Calu3 (cell line): ENCODE results near the gene ALX4. TPM values are rescaled to one million over a fixed set of nuclear protein-coding genes. Genes with fewer than 3 reads are reported as not detected.

Experiments
- BruUV-seq: library from RNA; stranded (reverse); fragments of 400-500 nt; replicated peaks from 2 replicates; lab custom pipeline; 2021; lab: Mats Ljungman, UMichigan
- CTCF ChIA-PET: fragments of 300-600 bp; sonication (Branson Sonifier 250); formaldehyde crosslinking; loops from one replicate; lab custom pipeline; 2022; ENCODE audit warnings: antibody characterized with exemption; lab: Charles Lee
- DNase-seq: peaks from one replicate; pipeline ENCODE4 v3.0.0; 2022
- H3K27ac Mint-ChIP-seq: one replicate; pipeline ENCODE4 v1.8.0; 2022; ENCODE audit warnings: mixed read lengths; ENCODE audit not compliant: unreplicated experiment
- H3K27me3 Mint-ChIP-seq: one replicate; pipeline ENCODE4 v1.8.0; 2022; ENCODE audit warnings: mixed read lengths; ENCODE audit not compliant: unreplicated experiment
- H3K36me3 Mint-ChIP-seq: one replicate; pipeline ENCODE4 v1.8.0; 2022; ENCODE audit warnings: mild to moderate bottlenecking, moderate library complexity, mixed read lengths; ENCODE audit not compliant: insufficient read depth, unreplicated experiment
- H3K4me1 Mint-ChIP-seq: one replicate; pipeline ENCODE4 v1.8.0; 2022; ENCODE audit warnings: mild to moderate bottlenecking, low read depth, mixed read lengths; ENCODE audit not compliant: unreplicated experiment
- H3K4me3 Mint-ChIP-seq: one replicate; pipeline ENCODE4 v1.8.0; 2022; ENCODE audit warnings: mild to moderate bottlenecking, low read depth, moderate library complexity, mixed read lengths; ENCODE audit not compliant: unreplicated experiment
- H3K9me3 Mint-ChIP-seq: one replicate; pipeline ENCODE4 v1.8.0; 2022; ENCODE audit warnings: low read depth, mixed read lengths; ENCODE audit not compliant: unreplicated experiment
- intact Hi-C: fragments of 100-400 bp; cut with micrococcal nuclease; formaldehyde crosslinking; loops from one replicate; pipeline ENCODE4 v1.10.0; 2022; ENCODE audit not compliant: unreplicated experiment
- total RNA-seq: library from RNA; stranded (reverse); gene quantifications from 2 replicates; pipeline ENCODE4 v1.2.3, GENCODE V29; 2022
- TF ChIP-seq, protein P1 (sequence below): fragments of 200-600 bp; IDR thresholded peaks from one replicate; pipeline ENCODE4 v1.8.0; 2022; ENCODE audit warnings: antibody characterized with exemption; ENCODE audit not compliant: unreplicated experiment

The ALX4 gene
- total RNA-seq, 1 experiment from 2014 or later: not detected

DNA sequence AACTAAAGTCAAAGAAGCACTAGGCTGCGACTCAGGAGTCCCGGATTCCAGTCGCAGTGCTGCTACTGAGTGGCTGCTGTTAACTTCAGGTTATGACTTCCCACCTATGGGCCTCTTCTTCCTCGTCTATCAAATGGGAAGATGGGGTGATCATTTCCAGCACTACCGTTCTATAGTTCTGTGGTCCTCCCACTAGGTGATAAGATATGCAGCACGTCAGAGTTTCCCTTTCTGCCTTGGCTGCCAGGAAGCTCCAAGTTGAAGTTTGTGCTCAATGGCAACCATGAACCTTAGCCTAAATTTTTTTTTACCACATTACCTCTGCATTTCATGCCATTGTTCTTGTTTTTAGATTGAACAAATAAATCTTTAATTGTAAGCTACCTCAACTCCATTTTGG, 38.7 kb downstream of the ALX4 start:
- CTCF ChIA-PET: no interaction called here
- BruUV-seq: no TSS peak
- intact Hi-C loops: no loop called here
- Mint-ChIP-seq H3K27ac (no peak overlapping the region), H3K4me1 (no peaks in the 10 kb centered on the region), H3K9me3 (no peaks in the 10 kb centered on the region), H3K36me3 (no peaks in the 10 kb centered on the region), H3K27me3 (peaks cover 35% of the 10 kb centered on the region), H3K4me3 (no peak overlapping the region)
- no peak for DNase-seq
- TF ChIP-seq, protein P1, sequence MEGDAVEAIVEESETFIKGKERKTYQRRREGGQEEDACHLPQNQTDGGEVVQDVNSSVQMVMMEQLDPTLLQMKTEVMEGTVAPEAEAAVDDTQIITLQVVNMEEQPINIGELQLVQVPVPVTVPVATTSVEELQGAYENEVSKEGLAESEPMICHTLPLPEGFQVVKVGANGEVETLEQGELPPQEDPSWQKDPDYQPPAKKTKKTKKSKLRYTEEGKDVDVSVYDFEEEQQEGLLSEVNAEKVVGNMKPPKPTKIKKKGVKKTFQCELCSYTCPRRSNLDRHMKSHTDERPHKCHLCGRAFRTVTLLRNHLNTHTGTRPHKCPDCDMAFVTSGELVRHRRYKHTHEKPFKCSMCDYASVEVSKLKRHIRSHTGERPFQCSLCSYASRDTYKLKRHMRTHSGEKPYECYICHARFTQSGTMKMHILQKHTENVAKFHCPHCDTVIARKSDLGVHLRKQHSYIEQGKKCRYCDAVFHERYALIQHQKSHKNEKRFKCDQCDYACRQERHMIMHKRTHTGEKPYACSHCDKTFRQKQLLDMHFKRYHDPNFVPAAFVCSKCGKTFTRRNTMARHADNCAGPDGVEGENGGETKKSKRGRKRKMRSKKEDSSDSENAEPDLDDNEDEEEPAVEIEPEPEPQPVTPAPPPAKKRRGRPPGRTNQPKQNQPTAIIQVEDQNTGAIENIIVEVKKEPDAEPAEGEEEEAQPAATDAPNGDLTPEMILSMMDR: no peak

- Mint-ChIP-seq H3K4me1 (no peaks in the 10 kb centered on the region), H3K27ac (no peak overlapping the region), H3K9me3 (no peaks in the 10 kb centered on the region), H3K27me3 (peaks cover 41% of the 10 kb centered on the region), H3K4me3 (no peak overlapping the region), H3K36me3 (no peaks in the 10 kb centered on the region)
- CTCF ChIA-PET: no interaction called here
- intact Hi-C loops: no loop called here
- no TSS peak for BruUV-seq
- TF ChIP-seq, protein P1: no peak
- DNase-seq: no peak
Measured at GRCh38 chr11:44270403-44271273, 39.3 kb downstream of the ALX4 start.

DNA sequence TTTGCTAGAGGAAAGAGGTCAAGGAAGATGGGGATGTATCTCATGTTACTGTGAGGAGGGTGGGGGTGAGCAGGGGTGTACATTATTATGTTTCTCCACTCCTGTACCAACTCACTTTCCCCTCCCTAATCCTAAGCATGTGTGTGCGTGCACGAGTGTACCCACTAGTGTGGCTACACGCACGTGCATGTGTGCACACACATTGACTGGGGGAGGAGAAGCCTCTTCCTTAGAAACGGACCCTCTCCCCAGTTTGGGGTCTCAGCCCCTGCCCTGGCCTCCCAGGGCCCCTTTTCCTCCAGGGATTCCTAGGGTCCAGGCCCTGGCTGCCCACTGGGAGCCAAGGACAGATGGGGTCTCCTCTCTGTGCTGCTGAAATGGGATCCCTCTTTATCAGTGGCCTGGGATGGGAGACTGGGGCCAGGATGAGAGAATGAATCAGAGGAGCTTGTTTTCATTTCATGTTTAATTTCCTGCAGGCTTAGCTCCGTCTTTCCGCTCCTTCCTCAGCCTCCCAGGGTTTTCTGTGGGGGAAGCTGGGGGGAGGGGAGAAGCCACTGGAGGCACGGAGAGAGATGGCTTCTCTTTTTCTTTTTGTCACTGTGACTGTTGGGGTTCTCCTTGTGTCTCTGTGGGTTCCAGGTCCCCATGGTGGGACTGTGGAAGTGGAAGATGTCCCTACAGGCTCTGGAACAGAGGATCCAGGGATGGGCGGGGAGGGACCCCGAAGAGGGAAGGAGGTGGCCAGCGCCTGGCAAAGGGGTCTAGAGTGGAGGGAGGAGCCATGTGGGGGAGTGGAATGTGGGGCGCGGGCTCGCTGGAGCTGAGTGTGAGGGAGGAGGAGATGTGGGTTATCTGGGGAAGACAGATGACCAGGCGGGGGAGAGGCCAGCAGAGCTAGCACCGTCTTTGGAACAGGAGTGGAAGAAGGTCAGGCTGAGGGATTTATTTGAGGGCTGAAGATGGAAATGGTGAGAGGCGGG, 40.3 kb downstream of the ALX4 start:
- CTCF ChIA-PET: interaction anchor here (0.7 kb wide), 1 partner anchor 107 kb away, joined by 3 read pairs; no protein-coding TSS in a partner anchor
- no peak overlapping the region for H3K27ac Mint-ChIP-seq
- DNase-seq: no peak
- H3K9me3 Mint-ChIP-seq: no peaks in the 10 kb centered on the region
- peaks cover 47% of the 10 kb centered on the region for H3K27me3 Mint-ChIP-seq
- TF ChIP-seq, protein P1: no peak
- H3K4me3 Mint-ChIP-seq: no peak overlapping the region
- no peaks in the 10 kb centered on the region for H3K4me1 Mint-ChIP-seq
- no peaks in the 10 kb centered on the region for H3K36me3 Mint-ChIP-seq
- intact Hi-C loops: no loop called here
- BruUV-seq: no TSS peak

DNA sequence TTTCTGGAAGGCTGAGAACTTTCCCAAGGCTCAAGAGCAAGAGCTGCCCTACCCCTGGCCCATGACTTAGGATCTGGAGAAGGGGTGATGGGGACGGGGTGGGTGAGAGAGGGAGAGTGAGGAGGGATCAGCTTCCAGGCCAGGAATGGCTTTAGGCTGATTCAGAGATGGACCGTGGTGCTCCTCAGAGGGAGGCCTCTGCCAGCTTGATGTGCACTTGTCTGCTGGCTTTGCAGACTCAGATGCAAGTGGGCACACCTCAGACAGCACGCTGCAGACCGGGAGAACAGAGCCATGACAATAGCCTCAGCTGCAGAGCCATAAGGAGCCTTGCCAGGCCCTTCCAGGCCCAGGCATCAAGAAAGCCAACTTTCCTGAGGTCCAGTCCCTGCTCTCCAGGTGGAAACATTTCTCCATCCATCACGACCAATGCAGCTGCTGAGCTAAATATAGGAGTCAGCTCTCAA, 41.3 kb downstream of the ALX4 start:
- Mint-ChIP-seq H3K36me3 (no peaks in the 10 kb centered on the region), H3K4me1 (no peaks in the 10 kb centered on the region), H3K4me3 (no peak overlapping the region), H3K9me3 (no peaks in the 10 kb centered on the region), H3K27me3 (peaks cover 47% of the 10 kb centered on the region), H3K27ac (no peak overlapping the region)
- CTCF ChIA-PET: interaction anchor here (0.7 kb wide), 1 partner anchor 106 kb away, joined by 3 read pairs; no protein-coding TSS in a partner anchor
- intact Hi-C loops: no loop called here
- TF ChIP-seq, protein P1: no peak
- no TSS peak for BruUV-seq
- no peak for DNase-seq
